Aorta (tissue), 5 donors: ENCODE data around the gene CCNF. TPM values are rescaled to one million over a fixed set of nuclear protein-coding genes. Genes with fewer than 3 reads are reported as not detected.

ENCODE experiments used
- ATAC-seq: fragments of 200-7000 bp; cut with Tn5 transposase; one replicate; pipeline ENCODE4 v1.9.1; 2022; ENCODE audit warnings: moderate library complexity; ENCODE audit not compliant: low FRiP score
- DNase-seq, 2 donors: peaks; one replicate each; pipeline ENCODE4 v3.0.0-alpha.2; 2020
- H3K27ac ChIP-seq, 2 donors: one replicate each; pipeline ENCODE4 v1.5.1; 2013; ENCODE audit warnings: low read length in 2 of 2, mild to moderate bottlenecking in 2 of 2, moderate library complexity in 2 of 2, control low read depth in 1 of 2, inconsistent platforms in 1 of 2, low read depth in 1 of 2
- H3K27me3 ChIP-seq, 2 donors: one replicate each; pipeline ENCODE4 v1.6.1; 2013; ENCODE audit warnings: control low read depth in 1 of 2, low read length in 1 of 2, mild to moderate bottlenecking in 1 of 2, moderate library complexity in 1 of 2; ENCODE audit not compliant: insufficient read depth in 2 of 2, control insufficient read depth in 1 of 2
- H3K36me3 ChIP-seq, 2 donors: one replicate each; pipeline ENCODE4 v1.6.1; 2013; ENCODE audit warnings: control low read depth in 1 of 2, low read length in 1 of 2, mild to moderate bottlenecking in 1 of 2; ENCODE audit not compliant: insufficient read depth in 2 of 2, control insufficient read depth in 1 of 2
- H3K4me1 ChIP-seq, 2 donors: one replicate each; pipeline ENCODE4 v1.6.1; 2013; ENCODE audit warnings: low read length in 2 of 2, control low read depth in 1 of 2, mild to moderate bottlenecking in 1 of 2, moderate library complexity in 1 of 2; ENCODE audit not compliant: insufficient read depth in 2 of 2, control insufficient read depth in 1 of 2
- H3K4me3 ChIP-seq, 2 donors: one replicate each; pipeline ENCODE4 v1.5.1; 2013; ENCODE audit warnings: low read length in 2 of 2, control low read depth in 1 of 2, mild to moderate bottlenecking in 1 of 2
- H3K9me3 ChIP-seq: one replicate; pipeline ENCODE4 v1.6.1; 2013; ENCODE audit warnings: mild to moderate bottlenecking, low read length; ENCODE audit not compliant: control insufficient read depth
- WGBS, 2 donors: extraction: QIAGEN DNeasy Blood & Tissue Kit; methylation state at CpG; one replicate each; pipeline ENCODE4 v1.1.7; 2013; 5-methylcytosine and 5-hydroxymethylcytosine counted together
- intact Hi-C, 2 donors: fragments of 100-400 bp; cut with DNase I; formaldehyde crosslinking; loops; one replicate each; pipeline versions ENCODE4 v1.14.2 to v1.15.0; 2022
- polyA plus RNA-seq, 2 donors: library from polyadenylated mRNA; stranded (reverse); fragments of 200-250 nt; gene quantifications; one replicate each; pipeline ENCODE4 v1.2.3, GENCODE V29; 2013
- total RNA-seq, 2 donors: library from RNA; stranded (reverse); fragmentation: NEBNext Ultra II Directional; extraction: Animal tissue kit (Norgen Biotek cat#: 25700); gene quantifications; one replicate each; pipeline ENCODE4 v1.2.1, GENCODE V29; 2021
- donor health status: healthy with polysubstance abuse.
- donor health status: Bipolar disorder and iron deficiency.
- donor health status: DM: no; HTN: no; CAD: no.
- donor health status: DM: no; HTN: no; CAD: no.
- donor health status: DM: yes; HTN: yes; CAD: no.

Gene CCNF
- total and polyA plus RNA-seq, 4 donors, result 0.33 to 3.6 (median 0.83) TPM

GRCh38 chr16:2471653-2472487, 42.6 kb downstream of the CCNF start:
- Histone ChIP-seq H3K4me3 (no peak overlapping the region), H3K27ac (no peak overlapping the region), H3K9me3 (no peaks in the 10 kb centered on the region), H3K27me3 (no peaks in the 10 kb centered on the region), H3K36me3 (no peaks in the 10 kb centered on the region), H3K4me1 (no peaks in the 10 kb centered on the region)
- ATAC-seq, result no peak
- intact Hi-C loops, result no loop called here
- 42 to 45% methylated on average over 46 to 61 of the region's 61 CpGs for WGBS, 2 donors
- DNase-seq, result no peak

- intact Hi-C loops, result no loop called here
- no peaks in the 10 kb centered on the region for H3K9me3 ChIP-seq
- no peak for ATAC-seq
- no peak overlapping the region for H3K4me3 ChIP-seq
- H3K4me1 ChIP-seq, result no peaks in the 10 kb centered on the region
- 96 to 98% methylated on average over 22 to 27 of the region's 27 CpGs for WGBS, 2 donors
- no peaks in the 10 kb centered on the region for H3K36me3 ChIP-seq
- no peaks in the 10 kb centered on the region for H3K27me3 ChIP-seq
- H3K27ac ChIP-seq, result no peak overlapping the region
- DNase-seq, result no peak
Observed at GRCh38 chr16:2472488-2472864, 43.2 kb downstream of the CCNF start.

- no peak overlapping the region for H3K4me3 ChIP-seq
- no peaks in the 10 kb centered on the region for H3K4me1 ChIP-seq
- H3K27ac ChIP-seq, result no peak overlapping the region
- no peaks in the 10 kb centered on the region for H3K9me3 ChIP-seq
- H3K27me3 ChIP-seq, result no peaks in the 10 kb centered on the region
- whole genome bisulfite sequencing, 2 donors, result 90 to 91% methylated on average over 14 of the region's 14 CpGs
- intact Hi-C loops, result no loop called here
- no peaks in the 10 kb centered on the region for H3K36me3 ChIP-seq
- no peak for DNase-seq
- no peak for ATAC-seq
Observed at GRCh38 chr16:2472885-2473445, 43.7 kb downstream of the CCNF start.

- 6 to 8% methylated on average over 43 to 49 of the region's 49 CpGs for WGBS, 2 donors
- Histone ChIP-seq H3K36me3 (no peaks in the 10 kb centered on the region), H3K27me3 (no peaks in the 10 kb centered on the region), H3K27ac (no peak overlapping the region), H3K4me3 (peak overlapping the region in 1 of 2 donors; percentile 32), H3K4me1 (no peaks in the 10 kb centered on the region), H3K9me3 (no peaks in the 10 kb centered on the region)
- intact Hi-C loops, result no loop called here
- DNase-seq (no peak), ATAC-seq (no peak)
Observed at GRCh38 chr16:2473446-2473926, 44.2 kb downstream of the CCNF start.

- intact Hi-C loops, result no loop called here
- Histone ChIP-seq H3K27ac (no peak overlapping the region), H3K4me1 (no peaks in the 10 kb centered on the region), H3K9me3 (no peaks in the 10 kb centered on the region), H3K4me3 (peak overlapping the region; percentile 32 to 69), H3K27me3 (no peaks in the 10 kb centered on the region), H3K36me3 (no peaks in the 10 kb centered on the region)
- DNase-seq, result peak in 1 of 2 donors; percentile 60
- ATAC-seq, result peak; percentile 63
- WGBS, 2 donors, result 0 to 1% methylated on average over 54 to 100 of the region's 100 CpGs
Observed at GRCh38 chr16:2473999-2474876, 45.0 kb downstream of the CCNF start.

- Histone ChIP-seq H3K4me3 (peak within 1 kb of the TSS; percentile 61 to 69), H3K27ac (no peak within 1 kb of the TSS), H3K9me3 (no peaks in the 10 kb centered on the region), H3K27me3 (no peaks in the 10 kb centered on the region), H3K36me3 (no peaks in the 10 kb centered on the region), H3K4me1 (no peaks in the 10 kb centered on the region)
- intact Hi-C loops, result no loop called here
- DNase-seq, result peak; percentile 91 to 95
- peak; percentile 91 for ATAC-seq
- WGBS, 2 donors, result 0 to 1% methylated on average over 43 to 77 of the region's 77 CpGs
Observed at GRCh38 chr16:2474877-2475412, 45.7 kb downstream of the CCNF start, which contains the start of gene TBC1D24. Gene TBC1D24, plus strand, starts transcription at chr16:2475127. Its CDS starts 21,022 bp downstream, at chr16:2496149.

- Histone ChIP-seq H3K9me3 (no peaks in the 10 kb centered on the region), H3K36me3 (no peaks in the 10 kb centered on the region), H3K27ac (no peak overlapping the region), H3K27me3 (no peaks in the 10 kb centered on the region), H3K4me1 (no peaks in the 10 kb centered on the region), H3K4me3 (peak overlapping the region; percentile 61 to 69)
- ATAC-seq (no peak), DNase-seq (no peak)
- intact Hi-C loops, result no loop called here
- WGBS, 2 donors, result 13 to 16% methylated on average over 49 to 55 of the region's 55 CpGs
Observed at GRCh38 chr16:2475413-2476344, 46.4 kb downstream of the CCNF start.
